ENCODE measurements around the gene ALDH3B1.

ALDH3B1 gene

GRCh38 chr11:68076371-68077042, 66.4 kb downstream of the ALDH3B1 start:
- no peak for DNase-seq

GRCh38 chr11:68077617-68078582, 67.8 kb downstream of the ALDH3B1 start:
- DNase-seq, result no peak
